WI38 (cell line): ENCODE measurements around the gene CLRN1.

Experiments
- H3K4me3 ChIP-seq: 2 replicates; pipeline ENCODE4 v1.5.1; 2011; ENCODE audit warnings: low read depth, mild to moderate bottlenecking, control low read depth, low read length
- CTCF ChIP-seq: IDR thresholded peaks from 2 replicates; pipeline ENCODE4 v1.5.1; 2012; ENCODE audit warnings: low read depth, mild to moderate bottlenecking, control low read depth, low read length

Gene CLRN1

GRCh38 chr3:150975086-150975991 is 2.8 kb upstream of the CLRN1 start:
- no peak for TF ChIP-seq CTCF
- H3K4me3 ChIP-seq, result no peak overlapping the region

- no peak overlapping the region for H3K4me3 ChIP-seq
- no peak for TF ChIP-seq CTCF
Observed at GRCh38 chr3:150970665-150971324, 1.7 kb downstream of the CLRN1 start.

GRCh38 chr3:150968341-150969035 is 4.0 kb downstream of the CLRN1 start:
- no peak for TF ChIP-seq CTCF

GRCh38 chr3:150965436-150965835 is 7.1 kb downstream of the CLRN1 start:
- no peak for TF ChIP-seq CTCF
- no peak overlapping the region for H3K4me3 ChIP-seq

More at GRCh38 chr3:150968341-150969035, 4.0 kb downstream of the CLRN1 start:
- H3K4me3 ChIP-seq, result no peak overlapping the region

GRCh38 chr3:150961949-150962348 is 10.6 kb downstream of the CLRN1 start:
- no peak overlapping the region for H3K4me3 ChIP-seq
- no peak for TF ChIP-seq CTCF

GRCh38 chr3:150960708-150961684 is 11.5 kb downstream of the CLRN1 start:
- TF ChIP-seq CTCF, result no peak
- H3K4me3 ChIP-seq, result no peak overlapping the region
